Tibial nerve (tissue), 4 donors: Measurements from ENCODE around the gene REC114. TPM values are rescaled to one million over a fixed set of nuclear protein-coding genes. Genes with fewer than 3 reads are reported as not detected.

Experiments
- DNase-seq, 2 donors: peaks; one replicate each; pipeline ENCODE4 v3.0.0-alpha.2; 2019; ENCODE audit warnings: low spot score in 2 of 2
- H3K27ac ChIP-seq, 4 donors: fragments of 200-600 bp; sonication (generic) in 3 of 4; one replicate each; pipeline ENCODE4 v1.5.1; 2017 to 2019; ENCODE audit warnings: mild to moderate bottlenecking in 1 of 4
- H3K27me3 ChIP-seq, 2 donors: fragments of 200-600 bp; sonication (generic) in 1 of 2; one replicate each; pipeline versions ENCODE4 v1.5.1 to v1.6.0; 2017 to 2019
- H3K36me3 ChIP-seq, 3 donors: fragments of 200-600 bp; sonication (generic); one replicate each; pipeline ENCODE4 v1.5.1; 2018 to 2019
- H3K4me1 ChIP-seq, 4 donors: fragments of 200-600 bp; sonication (generic) in 3 of 4; one replicate each; pipeline ENCODE4 v1.5.1; 2017 to 2019
- H3K4me3 ChIP-seq, 4 donors: fragments of 200-600 bp; sonication (generic) in 3 of 4; one replicate each; pipeline ENCODE4 v1.5.1; 2017 to 2019; ENCODE audit warnings: mild to moderate bottlenecking in 1 of 4, moderate library complexity in 1 of 4
- H3K9me3 ChIP-seq, 4 donors: fragments of 200-600 bp; sonication (generic) in 3 of 4; one replicate each; pipeline ENCODE4 v1.5.1; 2017 to 2019
- EP300 ChIP-seq, 2 donors: sonication (generic); formaldehyde crosslinking; IDR thresholded peaks; one replicate each; pipeline ENCODE4 v1.6.1; 2017; ENCODE audit warnings: antibody characterized with exemption in 2 of 2, mild to moderate bottlenecking in 1 of 2
- POLR2A ChIP-seq, 2 donors: fragments of 450-650 bp; IDR thresholded peaks; one replicate each; pipeline ENCODE4 v1.6.1; 2017; ENCODE audit warnings: antibody characterized with exemption in 2 of 2, mild to moderate bottlenecking in 2 of 2, moderate library complexity in 2 of 2
- WGBS, 2 donors: methylation state at CpG; one replicate each; pipeline ENCODE4 v1.1.5; 2018; 5-methylcytosine and 5-hydroxymethylcytosine counted together
- total RNA-seq, 4 donors: library from RNA; depleted of rRNA; stranded (reverse); fragments of >200 nt; gene quantifications; one replicate each; pipeline ENCODE4 v1.1.0, GENCODE V29; 2016
- TF ChIP-seq, protein P1 (sequence below), 5 experiments: fragments of 200-600 bp in 3 of 5; fragments of 450-650 bp in 2 of 5; sonication (generic) in 3 of 5; IDR thresholded peaks; one replicate each; pipeline ENCODE4 v1.5.1; 2016 to 2019; ENCODE audit warnings: antibody characterized with exemption in 5 of 5, mild to moderate bottlenecking in 3 of 5, moderate library complexity in 2 of 5

The REC114 gene, protein sequence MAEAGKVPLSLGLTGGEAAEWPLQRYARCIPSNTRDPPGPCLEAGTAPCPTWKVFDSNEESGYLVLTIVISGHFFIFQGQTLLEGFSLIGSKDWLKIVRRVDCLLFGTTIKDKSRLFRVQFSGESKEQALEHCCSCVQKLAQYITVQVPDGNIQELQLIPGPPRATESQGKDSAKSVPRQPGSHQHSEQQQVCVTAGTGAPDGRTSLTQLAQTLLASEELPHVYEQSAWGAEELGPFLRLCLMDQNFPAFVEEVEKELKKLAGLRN
- total RNA-seq = not detected

DNA sequence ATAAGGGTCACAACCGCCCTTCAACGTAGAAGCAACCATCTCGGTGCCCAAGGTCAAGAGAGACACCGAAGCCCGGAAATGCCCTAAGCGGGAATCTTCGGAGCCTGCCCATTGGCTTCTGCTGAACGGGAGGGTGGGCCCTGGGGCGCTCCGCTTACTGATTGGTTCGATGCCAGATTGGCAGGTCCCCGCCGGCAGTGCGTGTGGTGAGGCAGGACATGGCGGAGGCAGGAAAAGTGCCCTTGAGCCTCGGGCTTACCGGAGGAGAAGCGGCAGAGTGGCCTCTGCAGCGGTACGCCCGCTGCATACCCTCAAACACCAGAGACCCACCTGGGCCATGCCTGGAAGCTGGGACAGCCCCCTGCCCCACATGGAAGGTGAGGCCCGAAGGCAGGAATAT lies at the start of gene REC114:
Gene REC114, plus strand, starts transcription at position 197 of the 400 bp plus-strand sequence. Its CDS starts 22 bp downstream, at position 219.
- Histone ChIP-seq H3K27me3 (no peaks in the 10 kb centered on the region), H3K27ac (no peak within 1 kb of the TSS), H3K36me3 (no peaks in the 10 kb centered on the region), H3K9me3 (peaks cover 0 to 5% (median 0%) of the 10 kb centered on the region in 4 donors), H3K4me3 (no peak within 1 kb of the TSS), H3K4me1 (no peaks in the 10 kb centered on the region)
- TF ChIP-seq POLR2A (IDR thresholded peaks at IDR 0.05) = no peak
- TF ChIP-seq, protein P1, sequence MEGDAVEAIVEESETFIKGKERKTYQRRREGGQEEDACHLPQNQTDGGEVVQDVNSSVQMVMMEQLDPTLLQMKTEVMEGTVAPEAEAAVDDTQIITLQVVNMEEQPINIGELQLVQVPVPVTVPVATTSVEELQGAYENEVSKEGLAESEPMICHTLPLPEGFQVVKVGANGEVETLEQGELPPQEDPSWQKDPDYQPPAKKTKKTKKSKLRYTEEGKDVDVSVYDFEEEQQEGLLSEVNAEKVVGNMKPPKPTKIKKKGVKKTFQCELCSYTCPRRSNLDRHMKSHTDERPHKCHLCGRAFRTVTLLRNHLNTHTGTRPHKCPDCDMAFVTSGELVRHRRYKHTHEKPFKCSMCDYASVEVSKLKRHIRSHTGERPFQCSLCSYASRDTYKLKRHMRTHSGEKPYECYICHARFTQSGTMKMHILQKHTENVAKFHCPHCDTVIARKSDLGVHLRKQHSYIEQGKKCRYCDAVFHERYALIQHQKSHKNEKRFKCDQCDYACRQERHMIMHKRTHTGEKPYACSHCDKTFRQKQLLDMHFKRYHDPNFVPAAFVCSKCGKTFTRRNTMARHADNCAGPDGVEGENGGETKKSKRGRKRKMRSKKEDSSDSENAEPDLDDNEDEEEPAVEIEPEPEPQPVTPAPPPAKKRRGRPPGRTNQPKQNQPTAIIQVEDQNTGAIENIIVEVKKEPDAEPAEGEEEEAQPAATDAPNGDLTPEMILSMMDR (IDR thresholded peaks at IDR 0.05) = no peak
- TF ChIP-seq EP300 (IDR thresholded peaks at IDR 0.05) = no peak
- WGBS, 2 donors = 94 to 95% methylated on average over 21 to 22 of the region's 22 CpGs
- DNase-seq = no peak

DNA sequence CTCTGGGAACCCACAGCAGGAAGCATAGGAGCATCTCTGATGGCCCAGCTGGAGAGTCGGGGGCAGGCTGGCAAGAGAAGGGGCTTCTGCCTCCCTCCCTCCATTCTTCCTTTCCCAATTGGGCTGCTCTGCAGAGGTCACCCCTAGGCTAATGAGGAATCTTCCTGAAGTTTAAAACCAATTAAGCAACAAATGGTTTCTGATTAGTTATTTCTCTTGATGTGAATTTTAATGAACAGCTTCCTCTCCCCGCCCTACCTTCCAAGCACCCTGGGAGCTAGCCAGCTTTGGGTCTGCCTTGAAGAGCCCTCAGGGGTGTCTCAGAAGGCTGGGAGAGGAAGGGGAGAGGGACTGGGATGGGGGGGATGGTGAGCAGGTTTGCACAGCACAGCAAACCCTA lies 49.6 kb upstream of the REC114 start:
- Histone ChIP-seq H3K36me3 (no peaks in the 10 kb centered on the region), H3K9me3 (no peaks in the 10 kb centered on the region), H3K27me3 (no peaks in the 10 kb centered on the region), H3K27ac (no peak overlapping the region), H3K4me1 (no peaks in the 10 kb centered on the region), H3K4me3 (no peak overlapping the region)
- TF ChIP-seq, protein P1 (IDR thresholded peaks at IDR 0.05) = no peak
- TF ChIP-seq EP300 (IDR thresholded peaks at IDR 0.05) = no peak
- TF ChIP-seq POLR2A (IDR thresholded peaks at IDR 0.05) = no peak
- 53 to 76% methylated on average over 2 of the region's 2 CpGs for WGBS, 2 donors
- no peak for DNase-seq

DNA sequence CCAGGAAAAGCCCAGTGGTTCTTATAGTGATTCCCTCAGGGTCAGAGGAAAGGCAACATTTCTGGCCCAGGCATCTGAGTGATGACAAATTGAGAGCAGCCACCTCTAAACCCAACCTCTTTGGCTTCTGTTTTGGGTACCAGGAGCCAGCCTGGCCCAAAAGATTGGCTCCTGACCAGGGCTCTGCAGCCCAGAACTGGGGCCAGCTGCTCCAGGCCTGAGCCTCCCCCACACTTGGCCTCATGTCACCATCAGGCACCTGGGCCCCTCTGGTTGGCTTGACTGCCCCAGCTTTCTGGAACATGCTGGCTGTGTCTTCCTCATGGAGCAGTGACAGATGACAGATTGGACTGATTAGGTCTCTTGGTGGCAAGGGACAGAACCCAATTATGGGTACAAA lies 48.2 kb upstream of the REC114 start:
- Histone ChIP-seq H3K9me3 (no peaks in the 10 kb centered on the region), H3K27me3 (no peaks in the 10 kb centered on the region), H3K4me3 (no peak overlapping the region), H3K27ac (no peak overlapping the region), H3K4me1 (no peaks in the 10 kb centered on the region), H3K36me3 (no peaks in the 10 kb centered on the region)
- TF ChIP-seq, protein P1 (IDR thresholded peaks at IDR 0.05) = no peak
- TF ChIP-seq EP300 (IDR thresholded peaks at IDR 0.05) = no peak
- no peak for TF ChIP-seq POLR2A (IDR thresholded peaks at IDR 0.05)
- DNase-seq = no peak

DNA sequence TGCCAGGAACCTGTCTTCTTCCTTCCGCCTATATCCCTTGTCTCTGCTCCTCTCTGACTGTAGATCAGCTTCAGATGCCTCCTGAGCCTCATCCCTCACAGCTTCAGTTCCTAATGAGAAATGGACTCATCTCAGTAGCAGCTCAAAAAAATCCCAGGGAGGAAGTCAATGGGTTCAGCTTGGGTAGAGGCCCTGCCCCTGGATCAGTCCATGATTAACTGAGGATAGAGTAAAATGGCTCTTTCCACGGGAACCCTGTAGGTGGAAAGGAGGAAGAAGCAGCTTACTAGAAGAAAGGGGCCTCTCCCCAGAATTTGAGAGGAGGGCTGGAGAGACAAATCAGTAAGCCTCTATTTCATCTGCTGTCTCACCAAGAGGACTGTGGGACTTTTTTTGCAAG lies 47.3 kb upstream of the REC114 start:
- Histone ChIP-seq H3K27ac (no peak overlapping the region), H3K27me3 (no peaks in the 10 kb centered on the region), H3K4me1 (no peaks in the 10 kb centered on the region), H3K4me3 (no peak overlapping the region), H3K9me3 (no peaks in the 10 kb centered on the region), H3K36me3 (no peaks in the 10 kb centered on the region)
- TF ChIP-seq, protein P1 (IDR thresholded peaks at IDR 0.05) = no peak
- TF ChIP-seq EP300 (IDR thresholded peaks at IDR 0.05) (no peak), POLR2A (IDR thresholded peaks at IDR 0.05) (no peak)
- 86 to 87% methylated on average over 2 of the region's 2 CpGs for WGBS, 2 donors
- no peak for DNase-seq

DNA sequence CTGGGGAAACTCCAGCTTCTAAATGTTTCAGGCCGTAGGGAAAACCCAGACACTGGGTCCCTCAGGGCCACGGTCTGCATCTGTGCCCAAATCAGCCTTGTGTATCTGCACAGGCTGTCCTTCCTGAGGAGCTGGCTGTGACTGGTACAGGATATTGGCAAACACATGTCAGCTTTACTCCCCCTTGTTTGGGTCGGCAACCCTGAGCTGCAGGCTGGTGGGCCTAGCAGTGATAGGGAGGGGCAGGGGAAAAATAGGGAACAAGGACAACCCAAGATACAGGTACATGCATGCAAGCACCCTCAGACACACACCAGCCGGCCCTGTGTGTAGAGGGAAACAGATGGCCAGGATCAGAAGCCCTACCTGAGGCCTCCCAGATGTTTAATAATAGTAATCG lies 45.5 kb upstream of the REC114 start:
- 58 to 68% methylated on average over 5 of the region's 5 CpGs for WGBS, 2 donors
- DNase-seq = no peak
- no peaks in the 10 kb centered on the region for H3K4me1 ChIP-seq
- H3K4me3 ChIP-seq = no peak overlapping the region
- H3K36me3 ChIP-seq = no peaks in the 10 kb centered on the region
- no peaks in the 10 kb centered on the region for H3K27me3 ChIP-seq
- H3K9me3 ChIP-seq = no peaks in the 10 kb centered on the region
- no peak overlapping the region for H3K27ac ChIP-seq
- TF ChIP-seq POLR2A (IDR thresholded peaks at IDR 0.05) (no peak), EP300 (IDR thresholded peaks at IDR 0.05) (no peak)
- TF ChIP-seq, protein P1 (IDR thresholded peaks at IDR 0.05) = no peak
